ENCODE data around the gene CFAP206. TPM values are rescaled to one million over a fixed set of nuclear protein-coding genes. Genes with fewer than 3 reads are reported as not detected.

CFAP206 gene
- total and polyA plus RNA-seq, 2 donors (not counting 3 experiments of a cell fraction or from before 2014, with no cell fraction given), result 0.15 to 0.20 TPM

DNA sequence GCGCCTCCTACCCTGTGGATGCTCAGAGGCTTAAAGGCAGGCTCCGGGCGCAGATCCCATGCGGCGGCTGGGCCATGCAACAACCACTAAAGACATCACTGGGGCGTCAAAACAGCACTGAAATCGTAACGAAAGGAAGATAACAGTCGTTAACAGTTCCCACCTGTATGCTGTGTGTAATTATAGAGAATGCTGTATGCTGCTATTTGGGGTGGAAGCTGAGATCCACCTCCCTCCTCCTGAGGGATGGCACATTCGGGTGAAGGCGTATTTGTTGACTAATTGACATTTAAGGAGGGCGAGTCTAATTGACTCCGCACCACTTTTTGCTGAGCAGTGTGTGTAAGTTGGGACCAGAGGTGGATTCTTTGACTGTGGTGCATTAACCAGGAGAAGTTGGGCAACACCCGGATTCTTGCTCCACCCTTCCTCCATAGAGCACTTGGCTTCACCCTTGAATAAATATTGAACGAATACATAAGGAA lies 65.7 kb downstream of the CFAP206 start:
- H3K79me2 ChIP-seq (ENCODE audit: control insufficient read depth, insufficient read depth, low read length), result no peaks in the 10 kb centered on the region
- H3K4me3 ChIP-seq (replicated peaks in 1 of 3; ENCODE audit: insufficient read depth in 1 of 3, low read depth in 1 of 3, low read length in 3 of 3), result peak overlapping the region; percentile 53 to 91 (median 90)
- peak overlapping the region; percentile 91 for H3K27ac ChIP-seq (ENCODE audit: insufficient read depth, low read depth, low read length)
- peaks cover under 1% of the 10 kb centered on the region in 2 experiments for H3K27me3 ChIP-seq (ENCODE audit: control insufficient read depth in 2 of 2, insufficient read depth in 2 of 2, low read length in 2 of 2)
- peak overlapping the region; percentile 97 for H3K9ac ChIP-seq (replicated peaks; ENCODE audit: extremely low read depth, insufficient read depth, low read length)
- DNase-seq (ENCODE audit: low read depth, low spot score), result no peak
- peaks cover 0 to 2% of the 10 kb centered on the region in 2 experiments for H3K36me3 ChIP-seq (ENCODE audit: control insufficient read depth in 2 of 2, extremely low read depth in 1 of 2, insufficient read depth in 2 of 2, low read length in 2 of 2)
- POLR2A ChIA-PET, result no interaction called here
- CTCF ChIA-PET, result interaction anchor here (1.7 kb wide), 1 partner anchor 81 kb away, joined by 6 read pairs; no protein-coding TSS in a partner anchor
- H3K9me3 ChIP-seq (replicated peaks; ENCODE audit: control insufficient read depth, insufficient read depth, low read length), result no peaks in the 10 kb centered on the region
- no peaks in the 10 kb centered on the region for H3K9me1 ChIP-seq (replicated peaks; ENCODE audit: control insufficient read depth, extremely low read depth, insufficient read depth, low read length)
- H3K4me2 ChIP-seq (ENCODE audit: insufficient read depth, low read length), result peak overlapping the region; percentile 62
- TSS peak; percentile 44 for BruUV-seq (replicated peaks)
- TF ChIP-seq POLR2AphosphoS5 (IDR thresholded peaks at IDR 0.05; ENCODE audit: insufficient read depth, low read depth, low read length) (no peak), EZH2 (IDR thresholded peaks at IDR 0.05; ENCODE audit: borderline replicate concordance, low read depth, low read length, severe bottlenecking) (no peak), POLR2A (IDR thresholded peaks at IDR 0.05; ENCODE audit: low read depth, low read length) (no peak), GATA2 (IDR thresholded peaks at IDR 0.05; ENCODE audit: insufficient read depth, insufficient read length, low read depth, low read length) (no peak), FOS (IDR thresholded peaks at IDR 0.05; ENCODE audit: borderline replicate concordance, insufficient read depth, low read length) (no peak), MYC (IDR thresholded peaks at IDR 0.05; ENCODE audit: low read depth, low read length) (no peak), JUN (IDR thresholded peaks at IDR 0.05; ENCODE audit: borderline replicate concordance, insufficient read depth, insufficient read length, low read depth) (no peak)
- TF ChIP-seq, protein P1, sequence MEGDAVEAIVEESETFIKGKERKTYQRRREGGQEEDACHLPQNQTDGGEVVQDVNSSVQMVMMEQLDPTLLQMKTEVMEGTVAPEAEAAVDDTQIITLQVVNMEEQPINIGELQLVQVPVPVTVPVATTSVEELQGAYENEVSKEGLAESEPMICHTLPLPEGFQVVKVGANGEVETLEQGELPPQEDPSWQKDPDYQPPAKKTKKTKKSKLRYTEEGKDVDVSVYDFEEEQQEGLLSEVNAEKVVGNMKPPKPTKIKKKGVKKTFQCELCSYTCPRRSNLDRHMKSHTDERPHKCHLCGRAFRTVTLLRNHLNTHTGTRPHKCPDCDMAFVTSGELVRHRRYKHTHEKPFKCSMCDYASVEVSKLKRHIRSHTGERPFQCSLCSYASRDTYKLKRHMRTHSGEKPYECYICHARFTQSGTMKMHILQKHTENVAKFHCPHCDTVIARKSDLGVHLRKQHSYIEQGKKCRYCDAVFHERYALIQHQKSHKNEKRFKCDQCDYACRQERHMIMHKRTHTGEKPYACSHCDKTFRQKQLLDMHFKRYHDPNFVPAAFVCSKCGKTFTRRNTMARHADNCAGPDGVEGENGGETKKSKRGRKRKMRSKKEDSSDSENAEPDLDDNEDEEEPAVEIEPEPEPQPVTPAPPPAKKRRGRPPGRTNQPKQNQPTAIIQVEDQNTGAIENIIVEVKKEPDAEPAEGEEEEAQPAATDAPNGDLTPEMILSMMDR (IDR thresholded peaks at IDR 0.05; ENCODE audit: extremely low read depth in 1 of 2, insufficient read depth in 1 of 2, low read depth in 1 of 2, low read length in 2 of 2), result no peak
- TF ChIP-seq, protein P2, sequence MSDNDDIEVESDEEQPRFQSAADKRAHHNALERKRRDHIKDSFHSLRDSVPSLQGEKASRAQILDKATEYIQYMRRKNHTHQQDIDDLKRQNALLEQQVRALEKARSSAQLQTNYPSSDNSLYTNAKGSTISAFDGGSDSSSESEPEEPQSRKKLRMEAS (IDR thresholded peaks at IDR 0.05; ENCODE audit: insufficient read depth, insufficient read length), result no peak
- FAIRE-seq, result no peak
- dilution Hi-C loops (cut with MboI; ENCODE audit: extremely low pct_ligation_motif_present, low sequenced_read_pairs) (no loop called here), intact Hi-C loops (cut with micrococcal nuclease) (loop anchor here (1.0 to 10.0 kb wide), 4 partner anchors 65 to 409 kb away; partner anchors contain the start of genes SMIM8 and ZNF292)
- H3K4me1 ChIP-seq (ENCODE audit: control insufficient read depth, extremely low read depth, insufficient read depth, low read length), result peaks cover 8% of the 10 kb centered on the region
- peak overlapping the region; percentile 99 for H2AFZ ChIP-seq (ENCODE audit: low read depth, low read length)
- no peaks in the 10 kb centered on the region for H4K20me1 ChIP-seq (replicated peaks; ENCODE audit: control insufficient read depth, extremely low read depth, insufficient read depth, low read length)

Data from endothelial cell of umbilical vein (primary cell).